IMR-90 (cell line): ENCODE results near the gene COL4A1. TPM values are rescaled to one million over a fixed set of nuclear protein-coding genes. Genes with fewer than 3 reads are reported as not detected.

Experiments
- ATAC-seq: fragments of 200-7000 bp; cut with Tn5 transposase; 2 replicates; pipeline ENCODE4 v1.9.1; 2020; ENCODE audit warnings: low read depth, mild to moderate bottlenecking, moderate library complexity
- BruUV-seq: library from RNA; stranded (reverse); fragments of 400-500 nt; replicated peaks from 2 replicates; lab custom pipeline; 2021; lab: Mats Ljungman, UMichigan
- CTCF ChIA-PET: fragments of 300-600 bp; formaldehyde crosslinking; extraction: SDS; loops from one replicate; lab custom pipeline; 2021; ENCODE audit warnings: antibody characterized with exemption; lab: Yijun Ruan, JAX
- POLR2A ChIA-PET: fragments of 300-600 bp; sonication (Branson Sonifier 250); formaldehyde crosslinking; loops from one replicate; lab custom pipeline; 2022; ENCODE audit warnings: antibody characterized with exemption; ENCODE audit not compliant: unreplicated experiment; lab: Charles Lee
- DNase-seq: peaks from one replicate; pipeline ENCODE4 v3.0.0; 2013
- H2AFZ ChIP-seq: replicated peaks from 2 replicates; pipeline ENCODE3; 2013; ENCODE audit warnings: low read length, mild to moderate bottlenecking; ENCODE audit not compliant: poor library complexity
- H2AK5ac ChIP-seq: 2 replicates; pipeline ENCODE4 v1.6.1; 2013; ENCODE audit warnings: low read depth, low read length, inconsistent platforms
- H2AK9ac ChIP-seq: replicated peaks from 2 replicates; pipeline ENCODE3; 2013; ENCODE audit warnings: mild to moderate bottlenecking, low read depth, low read length, moderate library complexity; ENCODE audit not compliant: poor library complexity
- H2BK120ac ChIP-seq: 2 replicates; pipeline ENCODE4 v1.6.1; 2013; ENCODE audit warnings: low read depth, low read length, inconsistent platforms
- H2BK15ac ChIP-seq: 3 replicates; pipeline ENCODE4 v1.6.1; 2013; ENCODE audit warnings: low read depth, low read length, inconsistent platforms
- H2BK20ac ChIP-seq: 2 replicates; pipeline ENCODE4 v1.6.1; 2013; ENCODE audit warnings: low read depth, mild to moderate bottlenecking, inconsistent platforms, low read length, moderate library complexity
- H2BK5ac ChIP-seq: 2 replicates; pipeline ENCODE4 v1.6.1; 2013; ENCODE audit warnings: mild to moderate bottlenecking, low read depth, low read length, inconsistent platforms; ENCODE audit not compliant: poor library complexity, severe bottlenecking
- H3K14ac ChIP-seq: replicated peaks from 2 replicates; pipeline ENCODE4 v1.6.1; 2013; ENCODE audit warnings: low read depth, low read length, inconsistent platforms
- H3K18ac ChIP-seq: 2 replicates; pipeline ENCODE4 v1.6.1; 2013; ENCODE audit warnings: low read depth, low read length, control low read depth
- H3K23ac ChIP-seq: 2 replicates; pipeline ENCODE4 v1.6.1; 2013; ENCODE audit warnings: low read depth, low read length, inconsistent platforms
- H3K27ac ChIP-seq: 2 replicates; pipeline ENCODE4 v1.5.1; 2013; ENCODE audit warnings: mild to moderate bottlenecking, control low read depth, low read length; ENCODE audit not compliant: insufficient read depth
- H3K27me3 ChIP-seq: 2 replicates; pipeline ENCODE4 v1.6.1; 2013; ENCODE audit warnings: low read length; ENCODE audit not compliant: control insufficient read depth, insufficient read depth
- H3K36me3 ChIP-seq: 2 replicates; pipeline ENCODE4 v1.6.1; 2013; ENCODE audit warnings: low read length, mixed read lengths; ENCODE audit not compliant: control insufficient read depth, insufficient read depth
- H3K4ac ChIP-seq: 2 replicates; pipeline ENCODE4 v1.6.1; 2013; ENCODE audit warnings: low read depth, low read length, inconsistent platforms
- H3K4me1 ChIP-seq: 2 replicates; pipeline ENCODE4 v1.6.1; 2013; ENCODE audit warnings: low read length, mixed read lengths; ENCODE audit not compliant: control insufficient read depth, insufficient read depth
- H3K4me2 ChIP-seq: 2 replicates; pipeline ENCODE4 v1.6.1; 2013; ENCODE audit warnings: low read depth, mild to moderate bottlenecking, control low read depth, low read length, moderate library complexity
- H3K4me3 ChIP-seq: 2 replicates; pipeline ENCODE4 v1.5.1; 2013; ENCODE audit warnings: low read depth, mild to moderate bottlenecking, control low read depth, low read length, moderate library complexity; ENCODE audit not compliant: insufficient read depth
- H3K56ac ChIP-seq: 2 replicates; pipeline ENCODE4 v1.6.1; 2013; ENCODE audit warnings: low read length, inconsistent platforms; ENCODE audit not compliant: insufficient read depth; ENCODE audit errors: extremely low read depth
- H3K79me1 ChIP-seq, 2 experiments: 2 replicates each; pipeline ENCODE4 v1.6.1; 2013; ENCODE audit warnings: low read length in 2 of 2, inconsistent platforms in 1 of 2, low read depth in 1 of 2
- H3K9ac ChIP-seq: 2 replicates; pipeline ENCODE4 v1.6.1; 2013; ENCODE audit warnings: low read depth, low read length, control low read depth
- H3K9me1 ChIP-seq: 2 replicates; pipeline ENCODE4 v1.6.1; 2013; ENCODE audit warnings: low read length, inconsistent platforms; ENCODE audit not compliant: insufficient read depth
- H3K9me3 ChIP-seq: 2 replicates; pipeline ENCODE4 v1.6.1; 2013; ENCODE audit warnings: low read length; ENCODE audit not compliant: control insufficient read depth, insufficient read depth
- H4K20me1 ChIP-seq: 2 replicates; pipeline ENCODE4 v1.6.1; 2013; ENCODE audit warnings: low read length, inconsistent platforms; ENCODE audit not compliant: insufficient read depth
- H4K5ac ChIP-seq: 2 replicates; pipeline ENCODE4 v1.6.1; 2013; ENCODE audit warnings: mild to moderate bottlenecking, low read depth, low read length, control low read depth
- H4K8ac ChIP-seq, 2 experiments: 2 replicates each; pipeline ENCODE4 v1.6.1; 2013; ENCODE audit warnings: low read depth in 2 of 2, low read length in 2 of 2, control low read depth in 1 of 2, inconsistent platforms in 1 of 2
- H4K91ac ChIP-seq: 2 replicates; pipeline ENCODE4 v1.6.1; 2013; ENCODE audit warnings: low read depth, low read length, inconsistent platforms; ENCODE audit not compliant: insufficient read depth
- BHLHE40 ChIP-seq: fragments of 150-350 bp; IDR thresholded peaks from 2 replicates; pipeline ENCODE4 v1.6.1; 2016; ENCODE audit warnings: mild to moderate bottlenecking, low read depth, low read length
- CEBPB ChIP-seq: IDR thresholded peaks from 2 replicates; pipeline ENCODE4 v1.6.1; 2012; ENCODE audit warnings: low read depth, low read length, improper control_type of control experiment
- CHD1 ChIP-seq: IDR thresholded peaks from 2 replicates; pipeline ENCODE4 v1.6.1; 2012; ENCODE audit warnings: low read depth, low read length, improper control_type of control experiment
- CTCF ChIP-seq: conservative IDR thresholded peaks from 2 replicates; pipeline ENCODE4 v1.5.1; 2012; ENCODE audit warnings: mild to moderate bottlenecking, low read depth, low read length, improper control_type of control experiment
- ELK1 ChIP-seq: fragments of 150-350 bp; IDR thresholded peaks from 2 replicates; pipeline ENCODE4 v1.6.1; 2016; ENCODE audit warnings: low read depth, mild to moderate bottlenecking, low read length, moderate library complexity, borderline replicate concordance
- MAFK ChIP-seq: IDR thresholded peaks from 2 replicates; pipeline ENCODE4 v1.6.1; 2012; ENCODE audit warnings: low read depth, low read length, improper control_type of control experiment
- MAZ ChIP-seq: IDR thresholded peaks from 2 replicates; pipeline ENCODE4 v1.6.1; 2012; ENCODE audit warnings: low read depth, mild to moderate bottlenecking, low read length, improper control_type of control experiment, moderate library complexity, borderline replicate concordance
- MXI1 ChIP-seq: IDR thresholded peaks from 2 replicates; pipeline ENCODE4 v1.6.1; 2012; ENCODE audit warnings: low read depth, mild to moderate bottlenecking, low read length, moderate library complexity, borderline replicate concordance
- NFE2L2 ChIP-seq: fragments of 150-350 bp; IDR thresholded peaks from 2 replicates; pipeline ENCODE4 v1.6.1; 2016; ENCODE audit warnings: low read depth, mild to moderate bottlenecking, low read length
- POLR2A ChIP-seq: IDR thresholded peaks from 2 replicates; pipeline ENCODE4 v1.6.1; 2012; ENCODE audit warnings: mild to moderate bottlenecking, low read depth, low read length
- RAD21 ChIP-seq: IDR thresholded peaks from 2 replicates; pipeline ENCODE4 v1.6.1; 2012; ENCODE audit warnings: low read length, improper control_type of control experiment
- RCOR1 ChIP-seq: IDR thresholded peaks from 2 replicates; pipeline ENCODE4 v1.6.1; 2012; ENCODE audit warnings: mild to moderate bottlenecking, low read length, improper control_type of control experiment; ENCODE audit not compliant: insufficient replicate concordance
- RFX5 ChIP-seq: IDR thresholded peaks from 2 replicates; pipeline ENCODE4 v1.8.0; 2012; ENCODE audit warnings: low read depth, mild to moderate bottlenecking, low read length, moderate library complexity
- SMC3 ChIP-seq: fragments of 150-350 bp; IDR thresholded peaks from 2 replicates; pipeline ENCODE4 v1.6.1; 2016; ENCODE audit warnings: low read depth, mild to moderate bottlenecking, antibody characterized with exemption, low read length, moderate library complexity
- USF2 ChIP-seq: fragments of 150-350 bp; IDR thresholded peaks from 2 replicates; pipeline ENCODE4 v1.6.1; 2017; ENCODE audit warnings: mild to moderate bottlenecking, antibody characterized with exemption, low read length, low read depth
- WGBS, 2 experiments: methylation state at CpG; one replicate each; pipeline versions ENCODE4 v1.1.5 to v1.1.7; 2013; ENCODE audit warnings: missing lambda C conversion rate in 2 of 2; ENCODE audit not compliant: insufficient read length in 1 of 2; ENCODE audit errors: extremely low coverage in 2 of 2; 5-methylcytosine and 5-hydroxymethylcytosine counted together
- dilution Hi-C: fragments of 300-500 bp; cut with HindIII; formaldehyde crosslinking; loops from one replicate; pipeline ENCODE4 v1.14.3; 2018; ENCODE audit warnings: low sequenced_read_pairs; ENCODE audit not compliant: unreplicated experiment
- in situ Hi-C: fragments of 300-500 bp; cut with MboI; formaldehyde crosslinking; loops from 3 replicates; pipeline ENCODE4 v1.14.3; 2019; ENCODE audit warnings: low sequenced_read_pairs, inconsistent platforms, mixed read lengths
- intact Hi-C: fragments of 100-400 bp; cut with micrococcal nuclease; formaldehyde crosslinking; loops from 2 replicates; pipeline ENCODE4 v1.10.0; 2022
- polyA plus RNA-seq, 3 experiments: library from polyadenylated mRNA; depleted of rRNA; stranded (reverse); fragments of >200 nt; gene quantifications; 2 replicates each; pipeline ENCODE4 v1.2.3, GENCODE V29; 2012; ENCODE audit warnings: low replicate concordance in 1 of 3
- total RNA-seq: library from RNA; depleted of rRNA; stranded (reverse); fragments of >200 nt; gene quantifications from 2 replicates; pipeline ENCODE4 v1.2.3, GENCODE V29; 2012

Gene COL4A1
- total and polyA plus RNA-seq, 2 of the 4 experiments (the other 2 are of a cell fraction), result 230 to 337 TPM

GRCh38 chr13:110229905-110230563 is 76.9 kb downstream of the COL4A1 start:
- Histone ChIP-seq H3K14ac (peak overlapping the region; percentile 20; the same call in 1 of the 2 replicates), H3K79me1 (peaks cover 37 to 87% of the 10 kb centered on the region in 2 experiments), H2BK15ac (0 out of 3 replicates have a peak overlapping the region, but pooled peaks have one; percentile 34), H3K23ac (no peak overlapping the region), H2AK5ac (peak overlapping the region; percentile 56), H2AK9ac (peak overlapping the region; percentile 24), H4K20me1 (peaks cover 72% of the 10 kb centered on the region), H3K4me2 (no peak overlapping the region), H4K8ac (no peak overlapping the region; a peak in 1 of 4 replicates), H3K9me3 (no peaks in the 10 kb centered on the region), H2BK120ac (no peak overlapping the region), H3K4me3 (no peak overlapping the region), H3K9ac (no peak overlapping the region), H3K9me1 (peaks cover 31% of the 10 kb centered on the region), H3K18ac (no peak overlapping the region), H2BK5ac (no peak overlapping the region), H3K4ac (peak overlapping the region; percentile 44), H2AFZ (no peak overlapping the region), H3K27me3 (no peaks in the 10 kb centered on the region), H4K91ac (no peak overlapping the region; the same call in 1 of the 2 replicates), H4K5ac (0 out of 2 replicates have a peak overlapping the region, but pooled peaks have one; percentile 5), H3K56ac (no peak overlapping the region), H3K27ac (no peak overlapping the region), H3K36me3 (peaks cover 19% of the 10 kb centered on the region), H3K4me1 (peaks cover 33% of the 10 kb centered on the region), H2BK20ac (no peak overlapping the region; the same call in 1 of the 2 replicates)
- ChIA-PET POLR2A (no interaction called here), CTCF (no interaction called here)
- in situ Hi-C loops (no loop called here), intact Hi-C loops (no loop called here), dilution Hi-C loops (no loop called here)
- ATAC-seq (no peak), DNase-seq (no peak)
- no TSS peak for BruUV-seq
- WGBS, 2 experiments, result 92 to 100% methylated on average over 1 to 7 of the region's 16 CpGs
- TF ChIP-seq BHLHE40 (no peak), NFE2L2 (no peak), RAD21 (no peak), SMC3 (no peak), CHD1 (no peak), CTCF (no peak), ELK1 (no peak), RCOR1 (no peak), RFX5 (no peak), POLR2A (no peak), MXI1 (no peak), USF2 (no peak), MAZ (no peak), MAFK (no peak), CEBPB (no peak)
